ENCODE data around the gene SPSB4. TPM values are rescaled to one million over a fixed set of nuclear protein-coding genes. Genes with fewer than 3 reads are reported as not detected.

SPSB4 gene
- total and polyA plus RNA-seq, 2 donors (not counting 1 experiment from before 2014, with no cell fraction given): not detected

DNA sequence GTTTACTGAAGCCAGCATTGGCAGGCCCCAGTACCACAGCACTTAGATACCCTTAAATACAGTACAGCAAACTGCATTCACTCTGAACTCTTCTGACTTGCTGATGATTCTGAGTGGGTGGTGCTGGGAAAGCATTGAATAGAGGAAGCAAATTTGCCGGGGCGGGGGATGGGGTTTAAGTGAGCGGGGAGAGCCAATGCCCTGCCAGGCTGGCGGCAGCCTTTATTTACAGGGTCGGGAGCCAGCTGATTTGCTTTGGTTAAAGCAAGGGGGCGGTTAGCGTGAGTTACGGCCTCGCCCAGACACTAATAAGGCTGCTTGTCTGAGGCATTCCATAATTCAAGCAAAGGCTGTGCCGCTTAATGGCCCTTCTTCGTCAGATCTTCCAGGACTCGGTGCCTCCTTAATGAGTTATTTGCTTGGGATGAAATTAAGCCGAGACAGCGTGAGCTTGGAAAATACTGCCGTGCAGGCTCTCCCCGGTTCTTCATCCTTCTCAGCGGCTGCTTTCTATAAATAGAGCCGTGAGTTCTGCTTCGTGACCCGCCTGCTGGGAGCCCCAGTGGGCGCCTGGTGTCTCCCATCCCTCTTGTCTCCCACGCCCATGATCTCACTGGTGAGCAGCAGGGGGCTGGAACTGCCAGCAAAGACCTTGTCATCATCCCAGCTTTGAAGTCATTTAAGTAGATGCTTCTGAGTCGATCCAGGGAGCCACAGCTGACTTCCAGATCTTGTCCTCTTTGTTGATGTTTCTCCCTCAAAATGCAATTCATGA lies 25.8 kb downstream of the SPSB4 start:
- ChIA-PET POLR2A (no interaction called here), CTCF (no interaction called here)
- H3K4me3 Mint-ChIP-seq: peak overlapping the region; percentile 80
- H3K36me3 ChIP-seq (replicated peaks in 1 of 2; ENCODE audit: control extremely low read depth in 1 of 2, control insufficient read depth in 1 of 2, extremely low read depth in 1 of 2, insufficient read depth in 2 of 2, low read length in 1 of 2): no peaks in the 10 kb centered on the region
- H3K79me2 ChIP-seq (ENCODE audit: control insufficient read depth, insufficient read depth, low read length): no peaks in the 10 kb centered on the region
- DNase-seq: peak; percentile 40
- H3K27me3 Mint-ChIP-seq: peaks cover 3% of the 10 kb centered on the region
- 10% methylated on average over 22 of the region's 23 CpGs for WGBS (ENCODE audit: insufficient coverage)
- peaks cover 0 to 2% (median 0%) of the 10 kb centered on the region in 4 experiments for H3K27me3 ChIP-seq (replicated peaks in 1 of 4; ENCODE audit: control extremely low read depth in 1 of 4, control insufficient read depth in 3 of 4, insufficient read depth in 4 of 4, low read length in 3 of 4)
- H2AFZ ChIP-seq (ENCODE audit: insufficient read depth, low read depth, low read length, poor library complexity, severe bottlenecking): peak overlapping the region; percentile 82
- peaks cover 14% of the 10 kb centered on the region for H3K4me1 Mint-ChIP-seq
- peak overlapping the region; percentile 69 for H3K4me2 ChIP-seq (replicated peaks; ENCODE audit: low read depth, low read length, poor library complexity, severe bottlenecking)
- H3K27ac ChIP-seq (ENCODE audit: low read length in 2 of 2): no peak overlapping the region
- H3K9ac ChIP-seq (ENCODE audit: low read length): peak overlapping the region; percentile 56
- peak; percentile 69 for ATAC-seq (ENCODE audit: low read depth)
- no peak overlapping the region for H3K27ac Mint-ChIP-seq
- H4K20me1 ChIP-seq (ENCODE audit: control insufficient read depth, insufficient read depth, low read length, poor library complexity, severe bottlenecking): no peaks in the 10 kb centered on the region
- H3K9me3 Mint-ChIP-seq (ENCODE audit: insufficient read depth): no peaks in the 10 kb centered on the region
- peaks cover 0 to 10% of the 10 kb centered on the region in 2 donors for H3K4me1 ChIP-seq (ENCODE audit: control insufficient read depth in 2 of 2, insufficient read depth in 2 of 2, low read length in 2 of 2)
- H3K9me3 ChIP-seq (ENCODE audit: control extremely low read depth in 1 of 3, control insufficient read depth in 2 of 3, insufficient read depth in 1 of 3, low read length in 2 of 3): no peaks in the 10 kb centered on the region
- intact Hi-C loops (cut with micrococcal nuclease): no loop called here
- peak overlapping the region in 4 of 5 experiments; percentile 11 to 44 (median 40) for H3K4me3 ChIP-seq (ENCODE audit: control extremely low read depth in 1 of 5, extremely low read depth in 1 of 5, insufficient read depth in 1 of 5, low read depth in 2 of 5, low read length in 4 of 5)
- TF ChIP-seq EZH2 (IDR thresholded peaks at IDR 0.05; ENCODE audit: borderline replicate concordance, insufficient read depth, low read depth, low read length, poor library complexity, severe bottlenecking): no peak
- TF ChIP-seq, protein P1, sequence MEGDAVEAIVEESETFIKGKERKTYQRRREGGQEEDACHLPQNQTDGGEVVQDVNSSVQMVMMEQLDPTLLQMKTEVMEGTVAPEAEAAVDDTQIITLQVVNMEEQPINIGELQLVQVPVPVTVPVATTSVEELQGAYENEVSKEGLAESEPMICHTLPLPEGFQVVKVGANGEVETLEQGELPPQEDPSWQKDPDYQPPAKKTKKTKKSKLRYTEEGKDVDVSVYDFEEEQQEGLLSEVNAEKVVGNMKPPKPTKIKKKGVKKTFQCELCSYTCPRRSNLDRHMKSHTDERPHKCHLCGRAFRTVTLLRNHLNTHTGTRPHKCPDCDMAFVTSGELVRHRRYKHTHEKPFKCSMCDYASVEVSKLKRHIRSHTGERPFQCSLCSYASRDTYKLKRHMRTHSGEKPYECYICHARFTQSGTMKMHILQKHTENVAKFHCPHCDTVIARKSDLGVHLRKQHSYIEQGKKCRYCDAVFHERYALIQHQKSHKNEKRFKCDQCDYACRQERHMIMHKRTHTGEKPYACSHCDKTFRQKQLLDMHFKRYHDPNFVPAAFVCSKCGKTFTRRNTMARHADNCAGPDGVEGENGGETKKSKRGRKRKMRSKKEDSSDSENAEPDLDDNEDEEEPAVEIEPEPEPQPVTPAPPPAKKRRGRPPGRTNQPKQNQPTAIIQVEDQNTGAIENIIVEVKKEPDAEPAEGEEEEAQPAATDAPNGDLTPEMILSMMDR (IDR thresholded peaks at IDR 0.05): no peak

DNA sequence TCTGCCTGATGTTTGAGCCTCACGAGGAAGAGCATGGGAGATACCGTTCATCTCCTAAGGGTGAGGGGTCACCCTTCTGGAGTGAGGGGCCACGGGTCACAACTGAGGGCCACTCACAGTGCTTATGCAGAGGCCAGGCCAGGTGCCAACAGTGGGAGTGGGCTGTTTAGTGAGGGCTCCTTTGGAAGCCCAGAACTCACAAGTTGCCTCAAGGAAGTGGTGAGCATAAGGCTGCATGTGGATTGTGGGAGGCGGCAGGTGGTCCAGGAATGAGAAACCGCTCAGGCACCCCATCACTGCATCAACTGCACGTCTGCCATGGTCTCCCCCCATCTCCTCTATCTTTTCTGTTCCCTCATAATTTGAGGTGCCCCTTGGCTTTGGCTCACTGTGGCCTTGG lies 26.5 kb downstream of the SPSB4 start:
- WGBS (ENCODE audit: insufficient coverage): 85% methylated on average over 6 of the region's 6 CpGs
- DNase-seq: no peak
- H3K4me2 ChIP-seq (replicated peaks; ENCODE audit: low read depth, low read length, poor library complexity, severe bottlenecking): peak overlapping the region; percentile 69
- no peak overlapping the region for H3K4me3 ChIP-seq (ENCODE audit: control extremely low read depth in 1 of 5, extremely low read depth in 1 of 5, insufficient read depth in 1 of 5, low read depth in 2 of 5, low read length in 4 of 5)
- peak overlapping the region; percentile 82 for H2AFZ ChIP-seq (ENCODE audit: insufficient read depth, low read depth, low read length, poor library complexity, severe bottlenecking)
- no peak overlapping the region for H3K27ac ChIP-seq (ENCODE audit: low read length in 2 of 2)
- TF ChIP-seq EZH2 (IDR thresholded peaks at IDR 0.05; ENCODE audit: borderline replicate concordance, insufficient read depth, low read depth, low read length, poor library complexity, severe bottlenecking): no peak
- TF ChIP-seq, protein P1 (IDR thresholded peaks at IDR 0.05): no peak
- Mint-ChIP-seq H3K4me1 (peaks cover 14% of the 10 kb centered on the region), H3K9me3 (ENCODE audit: insufficient read depth) (no peaks in the 10 kb centered on the region), H3K27ac (no peak overlapping the region), H3K27me3 (peaks cover 3% of the 10 kb centered on the region), H3K4me3 (peak overlapping the region; percentile 80)
- CTCF ChIA-PET: no interaction called here
- intact Hi-C loops (cut with micrococcal nuclease): no loop called here
- no peak for ATAC-seq (ENCODE audit: low read depth)
- peaks cover 0 to 2% (median 0%) of the 10 kb centered on the region in 4 experiments for H3K27me3 ChIP-seq (replicated peaks in 1 of 4; ENCODE audit: control extremely low read depth in 1 of 4, control insufficient read depth in 3 of 4, insufficient read depth in 4 of 4, low read length in 3 of 4)
- no peak overlapping the region for H3K9ac ChIP-seq (ENCODE audit: low read length)
- no peaks in the 10 kb centered on the region for H4K20me1 ChIP-seq (ENCODE audit: control insufficient read depth, insufficient read depth, low read length, poor library complexity, severe bottlenecking)
- H3K9me3 ChIP-seq (ENCODE audit: control extremely low read depth in 1 of 3, control insufficient read depth in 2 of 3, insufficient read depth in 1 of 3, low read length in 2 of 3): no peaks in the 10 kb centered on the region
- POLR2A ChIA-PET: no interaction called here
- no peaks in the 10 kb centered on the region for H3K79me2 ChIP-seq (ENCODE audit: control insufficient read depth, insufficient read depth, low read length)
- no peaks in the 10 kb centered on the region for H3K36me3 ChIP-seq (replicated peaks in 1 of 2; ENCODE audit: control extremely low read depth in 1 of 2, control insufficient read depth in 1 of 2, extremely low read depth in 1 of 2, insufficient read depth in 2 of 2, low read length in 1 of 2)
- peaks cover 0 to 10% of the 10 kb centered on the region in 2 donors for H3K4me1 ChIP-seq (ENCODE audit: control insufficient read depth in 2 of 2, insufficient read depth in 2 of 2, low read length in 2 of 2)
